DOHH2 (cell line): ENCODE measurements around the gene SYNE1.

Source experiments
- CTCF ChIP-seq: fragments of 200-600 bp; sonication (generic); IDR thresholded peaks from one replicate; pipeline ENCODE4 v1.5.1; 2014; ENCODE audit warnings: antibody characterized with exemption, mild to moderate bottlenecking, low read depth, low read length; ENCODE audit not compliant: poor library complexity, severe bottlenecking
- EZH2phosphoT487 ChIP-seq: fragments of 200-600 bp; sonication (generic); IDR thresholded peaks from 2 replicates; pipeline ENCODE4 v1.6.1; 2017; ENCODE audit warnings: borderline replicate concordance, mild to moderate bottlenecking, antibody characterized with exemption, low read length, moderate library complexity, mixed read lengths

GRCh38 chr6:152375197-152375596 is 262.0 kb downstream of the SYNE1 start:
- TF ChIP-seq CTCF, result no peak
- no peak for TF ChIP-seq EZH2phosphoT487
